Mucosa of descending colon (tissue), 3 donors: Measurements from ENCODE around the gene NDUFB6. TPM values are rescaled to one million over a fixed set of nuclear protein-coding genes. Genes with fewer than 3 reads are reported as not detected.

Experiments
- ATAC-seq: fragments of 200-7000 bp; cut with Tn5 transposase; one replicate; pipeline ENCODE4 v1.9.1; 2020; ENCODE audit warnings: mild to moderate bottlenecking, moderate library complexity
- DNase-seq, 3 donors: peaks; one replicate each; pipeline ENCODE4 v3.0.0-alpha.2; 2020
- H3K36me3 ChIP-seq: fragments of 200-600 bp; one replicate; pipeline ENCODE4 v1.8.0; 2021; ENCODE audit warnings: low read depth, mild to moderate bottlenecking
- H3K4me1 ChIP-seq: fragments of 200-600 bp; one replicate; pipeline ENCODE4 v1.8.0; 2021; ENCODE audit warnings: low read depth, mild to moderate bottlenecking
- H3K4me3 ChIP-seq: fragments of 200-600 bp; one replicate; pipeline ENCODE4 v1.8.0; 2021; ENCODE audit warnings: mild to moderate bottlenecking
- H3K9me3 ChIP-seq: fragments of 200-600 bp; one replicate; pipeline ENCODE4 v1.8.0; 2021; ENCODE audit warnings: mild to moderate bottlenecking
- CTCF ChIP-seq: fragments of 200-600 bp; IDR thresholded peaks from one replicate; pipeline ENCODE4 v1.8.0; 2022; ENCODE audit warnings: antibody characterized with exemption, mild to moderate bottlenecking
- intact Hi-C, 2 donors: fragments of 100-400 bp; cut with DNase I in 1 of 2; cut with micrococcal nuclease in 1 of 2; formaldehyde crosslinking; loops; one replicate each; pipeline versions ENCODE4 v1.11.0 to v1.11.1; 2022; cut with DNase I, micrococcal nuclease
- total RNA-seq, 3 donors: library from RNA; stranded (reverse); fragmentation: NEBNext Ultra II Directional in 2 of 3; extraction: Animal tissue kit (Norgen Biotek cat#: 25700) in 2 of 3; gene quantifications; one replicate each; pipeline versions ENCODE4 v1.2.1 to v1.2.4, GENCODE V29; 2021 to 2023
- donor health status: DM: no; HTN: no; CAD: no; lungs with moderate emphysema.
- donor health status: DM: no; HTN: no; CAD: no.
- donor health status: DM: no; HTN: yes; CAD: no.

The NDUFB6 gene
- total RNA-seq, 3 donors from 2014 or later = 39.3 to 52.8 (median 45.1) TPM

GRCh38 chr9:32587901-32588300 lies 14.9 kb upstream of the NDUFB6 start:
- no peak for ATAC-seq
- Histone ChIP-seq H3K9me3 (no peaks in the 10 kb centered on the region), H3K36me3 (no peaks in the 10 kb centered on the region), H3K4me1 (no peaks in the 10 kb centered on the region), H3K4me3 (no peak overlapping the region)
- no peak for DNase-seq
- intact Hi-C loops = loop anchor here (5.0 to 10.0 kb wide), 2 partner anchors 379 to 387 kb away; no protein-coding TSS in a partner anchor
- no peak for TF ChIP-seq CTCF

GRCh38 chr9:32584784-32585183 lies 11.8 kb upstream of the NDUFB6 start:
- Histone ChIP-seq H3K4me1 (no peaks in the 10 kb centered on the region), H3K4me3 (no peak overlapping the region), H3K36me3 (no peaks in the 10 kb centered on the region), H3K9me3 (no peaks in the 10 kb centered on the region)
- TF ChIP-seq CTCF = no peak
- ATAC-seq (no peak), DNase-seq (no peak)
- intact Hi-C loops = loop anchor here (5.0 to 10.0 kb wide), 2 partner anchors 383 to 390 kb away; no protein-coding TSS in a partner anchor

GRCh38 chr9:32581512-32582143 lies 8.7 kb upstream of the NDUFB6 start:
- DNase-seq (peak in 1 of 3 donors; percentile 56), ATAC-seq (peak; percentile 38)
- H3K4me1 ChIP-seq = no peaks in the 10 kb centered on the region
- H3K36me3 ChIP-seq = no peaks in the 10 kb centered on the region
- no peak overlapping the region for H3K4me3 ChIP-seq
- H3K9me3 ChIP-seq = no peaks in the 10 kb centered on the region
- no peak for TF ChIP-seq CTCF
- intact Hi-C loops = loop anchor here in 1 of 2 donors (10.0 kb wide), 1 partner anchor 393 kb away; no protein-coding TSS in a partner anchor

DNA sequence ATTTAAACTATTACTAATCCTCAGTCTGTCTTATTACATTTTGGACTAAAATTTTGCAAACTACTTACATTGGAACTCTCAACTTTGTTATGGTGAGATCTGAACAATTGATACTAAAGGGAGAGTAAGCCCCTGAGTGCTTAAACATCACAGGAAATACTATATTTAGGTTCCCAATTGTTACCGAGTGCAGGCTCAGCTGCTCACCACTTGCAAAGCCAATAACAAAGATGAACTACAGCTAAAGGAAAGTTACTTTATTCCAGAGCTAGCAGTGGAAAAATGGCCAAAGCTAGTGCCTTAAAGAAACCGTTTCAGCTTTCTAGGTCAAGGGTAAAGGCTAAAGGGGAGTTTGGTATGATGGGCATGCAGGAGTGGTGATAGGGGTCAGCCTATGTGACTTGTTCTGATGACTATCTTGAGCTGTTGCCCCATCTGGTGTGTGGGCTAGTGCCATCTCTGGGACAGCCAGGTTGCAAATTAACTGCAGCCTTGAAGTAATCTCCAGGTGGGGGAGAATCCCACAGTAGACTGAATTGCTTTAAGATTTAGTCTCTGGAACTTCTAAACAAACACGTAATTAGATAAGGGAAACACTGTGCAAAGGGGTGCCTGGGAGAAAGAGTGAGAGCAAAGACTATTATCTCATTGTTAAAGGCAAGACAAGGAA lies 7.8 kb upstream of the NDUFB6 start:
- DNase-seq (no peak), ATAC-seq (no peak)
- Histone ChIP-seq H3K36me3 (no peaks in the 10 kb centered on the region), H3K9me3 (no peaks in the 10 kb centered on the region), H3K4me3 (no peak overlapping the region), H3K4me1 (no peaks in the 10 kb centered on the region)
- intact Hi-C loops = loop anchor here in 1 of 2 donors (10.0 kb wide), 1 partner anchor 394 kb away; no protein-coding TSS in a partner anchor
- no peak for TF ChIP-seq CTCF

GRCh38 chr9:32579706-32580331 lies 6.9 kb upstream of the NDUFB6 start:
- H3K4me3 ChIP-seq = no peak overlapping the region
- peak; percentile 82 for TF ChIP-seq CTCF
- H3K9me3 ChIP-seq = no peaks in the 10 kb centered on the region
- no peaks in the 10 kb centered on the region for H3K36me3 ChIP-seq
- ATAC-seq (peak; percentile 56), DNase-seq (peak in 2 of 3 donors; percentile 78 to 88)
- intact Hi-C loops = loop anchor here in 1 of 2 donors (5.0 to 10.0 kb wide), 3 partner anchors 55 to 395 kb away; partner anchors contain the start of genes ACO1 and RIGI
- H3K4me1 ChIP-seq = no peaks in the 10 kb centered on the region
